Non-pigmented ciliary epithelial cell (primary cell): ENCODE measurements around the gene KCNH4.

ENCODE experiments used
- DNase-seq: peaks from one replicate; pipeline ENCODE4 v3.0.0-alpha.2; 2010; ENCODE audit warnings: low read depth

The KCNH4 gene

DNA sequence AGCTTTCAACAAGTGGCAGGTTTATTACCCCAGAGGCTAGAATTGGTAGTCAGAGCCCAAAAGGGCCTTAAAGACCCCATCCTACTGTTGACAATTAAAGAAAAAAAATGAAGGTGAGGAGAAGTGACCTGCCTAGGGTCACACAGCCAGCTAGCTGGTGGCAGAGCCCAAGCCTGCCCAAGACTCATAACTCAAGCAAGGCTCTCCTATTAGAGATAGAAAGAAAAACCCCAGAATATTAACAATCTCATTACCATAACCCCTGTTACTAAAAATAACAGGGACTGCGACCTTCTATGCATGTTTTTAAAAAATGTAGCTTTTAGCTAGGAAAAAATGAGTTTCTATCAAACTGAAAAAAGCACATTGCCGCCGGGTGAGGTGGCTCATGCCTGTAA is 44.3 kb downstream of the KCNH4 start:
- DNase-seq = no peak

DNA sequence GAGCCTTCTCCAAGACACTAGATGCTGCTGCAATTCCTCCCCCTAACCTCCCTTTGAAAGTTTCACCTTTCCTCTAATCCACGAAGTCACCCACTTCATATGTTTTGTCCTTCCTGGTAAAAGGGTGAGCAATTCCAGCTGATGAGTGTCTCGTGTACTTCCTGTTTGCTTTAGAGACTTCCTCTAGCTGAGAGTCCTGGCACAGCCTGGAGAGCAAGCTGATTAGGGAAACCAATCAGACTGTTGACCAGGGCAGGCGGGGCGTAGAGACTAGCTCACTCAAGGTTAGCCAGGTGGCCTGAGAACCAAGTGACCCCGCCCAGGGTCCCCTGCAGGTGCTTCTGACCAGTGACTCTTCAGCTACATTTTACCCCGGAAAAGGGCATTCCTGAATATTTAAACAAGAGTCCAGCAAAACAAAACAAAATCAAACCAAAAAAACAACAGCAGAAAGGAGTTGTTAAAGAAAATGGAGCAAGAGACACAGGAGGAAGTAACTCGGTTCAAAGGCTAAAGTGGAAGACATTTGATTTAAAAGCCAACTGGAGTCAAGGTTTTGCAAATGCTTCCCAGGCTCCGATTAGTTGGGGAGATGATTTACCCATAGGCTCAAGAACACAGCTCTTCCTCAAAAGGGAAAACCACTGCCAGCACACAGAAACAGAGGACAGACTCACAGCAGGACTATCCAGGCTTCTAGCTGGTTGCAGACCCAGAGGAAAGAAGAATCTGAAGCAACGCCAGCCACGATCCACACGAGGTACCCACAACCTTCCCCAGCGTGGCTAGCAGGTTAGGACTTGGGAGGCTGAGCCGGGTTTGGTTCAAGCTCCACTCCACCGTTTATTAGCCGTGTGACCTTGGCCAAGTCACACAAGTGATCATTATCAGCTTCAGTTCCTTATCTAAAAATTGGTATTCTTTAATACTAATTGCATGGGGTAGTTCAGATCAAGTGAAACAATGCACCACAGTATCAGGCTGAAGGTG is 45.0 kb downstream of the KCNH4 start:
- DNase-seq = no peak

DNA sequence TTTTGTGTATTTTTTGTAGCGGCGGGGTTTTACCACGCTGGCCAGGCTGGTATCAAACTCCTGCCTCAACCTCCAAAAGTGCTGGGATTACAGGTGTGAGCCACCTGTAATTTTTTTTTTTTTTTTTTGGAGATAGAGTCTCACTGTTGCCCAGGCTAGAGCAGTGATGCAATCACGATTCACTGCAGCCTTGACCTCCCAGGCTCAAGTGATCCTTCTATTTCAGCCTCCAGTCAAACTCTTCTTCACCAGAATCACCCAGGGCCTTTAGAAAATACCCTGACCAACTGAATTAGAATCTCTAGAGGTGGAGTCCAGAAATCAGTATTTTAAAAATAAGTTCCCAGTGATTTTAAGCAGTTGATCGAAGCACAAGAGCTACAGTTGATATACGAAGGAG is 45.8 kb downstream of the KCNH4 start:
- DNase-seq = no peak

DNA sequence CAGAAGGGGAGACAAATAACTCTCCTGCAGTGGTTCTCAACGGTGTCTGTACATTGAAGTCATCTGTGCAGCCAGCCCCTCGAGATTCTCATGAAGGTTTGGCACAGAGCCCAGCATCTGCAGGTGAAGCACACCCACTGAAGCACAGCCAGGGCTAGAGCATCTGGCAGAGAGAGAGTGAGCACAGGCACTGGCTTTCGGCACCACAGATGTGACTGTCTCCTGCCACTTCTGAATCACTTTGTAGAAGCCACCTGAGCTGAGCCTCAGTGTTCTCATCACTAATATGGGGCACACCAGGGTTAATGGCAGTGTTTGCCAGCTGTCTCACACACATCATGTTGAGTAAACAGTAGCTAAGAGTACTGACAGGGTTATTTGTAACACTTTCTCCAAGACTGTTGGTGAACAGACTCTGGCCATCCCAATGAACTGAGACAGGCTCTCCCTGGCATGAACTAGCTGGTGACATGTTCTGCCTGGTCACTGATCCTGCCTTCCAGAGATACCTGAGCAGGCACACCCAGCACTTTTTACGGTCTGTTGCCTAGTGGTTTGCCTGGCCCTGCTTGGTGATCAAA is 47.4 kb downstream of the KCNH4 start:
- DNase-seq = no peak

DNA sequence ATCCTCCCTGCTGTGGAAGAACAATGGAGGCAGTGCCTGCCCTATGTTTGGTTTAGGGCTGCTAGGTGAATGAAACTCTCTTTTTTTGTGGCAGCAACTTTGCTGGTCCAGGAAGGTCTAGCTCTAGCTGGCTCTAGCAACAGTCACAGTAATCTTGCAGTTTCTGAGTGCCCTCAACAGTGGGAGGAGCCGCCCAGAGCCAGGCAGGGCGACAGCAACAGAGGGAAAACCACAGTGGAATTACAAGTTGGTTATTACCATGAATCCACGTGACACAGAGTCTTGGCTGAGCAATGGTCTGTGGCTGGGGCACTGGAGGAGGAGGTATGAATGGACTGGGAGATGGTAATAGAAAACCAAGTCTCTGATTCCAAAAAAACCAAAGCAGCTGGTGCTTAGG is 48.0 kb downstream of the KCNH4 start:
- DNase-seq = no peak

DNA sequence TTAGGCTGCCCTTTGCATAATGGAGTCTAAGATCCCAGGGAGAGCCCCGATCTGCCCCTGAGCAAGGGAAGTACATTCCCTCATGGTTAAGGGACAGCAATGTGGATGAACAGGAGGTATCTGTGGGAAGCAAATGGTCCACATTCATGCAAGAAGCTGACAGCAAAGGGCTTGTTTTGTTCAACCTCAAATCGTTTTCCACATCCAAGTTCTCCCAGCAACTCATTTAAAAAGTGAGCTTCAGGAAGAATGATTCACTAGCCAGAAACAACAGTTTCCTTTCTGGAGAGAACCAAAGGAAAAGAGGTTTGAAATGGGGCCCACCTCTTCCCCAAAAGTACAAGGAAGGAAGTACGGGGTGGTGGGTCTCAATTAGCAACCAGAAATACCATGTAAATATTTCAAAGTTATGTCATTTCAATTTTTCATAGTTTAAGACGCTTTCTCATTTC is 48.9 kb downstream of the KCNH4 start:
- no peak for DNase-seq

DNA sequence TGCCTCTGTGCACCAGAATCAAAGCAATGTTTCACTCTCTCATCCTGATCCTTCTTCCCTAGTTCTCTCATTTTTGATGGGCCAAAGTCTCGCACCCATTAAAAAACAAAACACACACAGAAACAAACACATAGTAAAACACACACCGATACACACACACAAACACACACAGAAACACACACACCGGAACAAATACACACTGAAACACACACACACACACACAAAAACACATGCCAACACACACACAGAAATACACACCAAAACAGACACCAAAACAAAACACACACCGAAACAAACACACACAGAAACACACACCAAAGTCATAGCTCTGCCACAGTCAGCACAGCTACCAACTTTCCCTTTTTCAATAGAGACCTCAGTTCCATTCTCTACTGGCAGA is 49.7 kb downstream of the KCNH4 start:
- no peak for DNase-seq

DNA sequence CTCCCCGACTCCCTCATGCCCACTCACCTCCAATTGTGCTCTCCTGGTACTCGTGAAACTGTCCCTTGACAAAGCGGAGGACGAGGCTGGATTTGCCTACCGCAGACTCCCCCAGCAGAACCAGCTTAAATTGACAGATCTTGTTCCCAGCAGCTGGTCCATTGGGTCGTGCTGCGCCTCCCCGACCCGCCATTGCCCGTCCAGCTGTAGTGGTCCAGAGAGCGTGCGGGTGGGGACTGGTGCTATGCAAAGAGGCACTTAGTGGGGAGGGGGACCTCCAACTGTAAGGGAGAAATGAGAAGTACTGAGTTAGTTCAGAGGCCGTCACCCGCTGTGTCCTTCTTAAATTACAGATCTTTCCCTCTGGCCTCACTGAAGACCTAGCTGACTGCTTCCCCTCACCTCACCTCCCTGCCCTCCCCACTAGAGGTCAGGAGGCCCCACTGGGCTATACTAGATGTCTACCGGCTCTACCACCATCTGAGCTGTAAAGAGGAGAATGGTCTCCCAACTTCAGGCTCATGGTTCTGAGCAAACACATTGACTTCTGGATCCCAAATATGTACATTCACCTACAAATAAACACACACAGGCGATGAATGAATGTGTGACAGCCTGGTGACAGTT is 50.5 kb downstream of the KCNH4 start:
- no peak for DNase-seq

DNA sequence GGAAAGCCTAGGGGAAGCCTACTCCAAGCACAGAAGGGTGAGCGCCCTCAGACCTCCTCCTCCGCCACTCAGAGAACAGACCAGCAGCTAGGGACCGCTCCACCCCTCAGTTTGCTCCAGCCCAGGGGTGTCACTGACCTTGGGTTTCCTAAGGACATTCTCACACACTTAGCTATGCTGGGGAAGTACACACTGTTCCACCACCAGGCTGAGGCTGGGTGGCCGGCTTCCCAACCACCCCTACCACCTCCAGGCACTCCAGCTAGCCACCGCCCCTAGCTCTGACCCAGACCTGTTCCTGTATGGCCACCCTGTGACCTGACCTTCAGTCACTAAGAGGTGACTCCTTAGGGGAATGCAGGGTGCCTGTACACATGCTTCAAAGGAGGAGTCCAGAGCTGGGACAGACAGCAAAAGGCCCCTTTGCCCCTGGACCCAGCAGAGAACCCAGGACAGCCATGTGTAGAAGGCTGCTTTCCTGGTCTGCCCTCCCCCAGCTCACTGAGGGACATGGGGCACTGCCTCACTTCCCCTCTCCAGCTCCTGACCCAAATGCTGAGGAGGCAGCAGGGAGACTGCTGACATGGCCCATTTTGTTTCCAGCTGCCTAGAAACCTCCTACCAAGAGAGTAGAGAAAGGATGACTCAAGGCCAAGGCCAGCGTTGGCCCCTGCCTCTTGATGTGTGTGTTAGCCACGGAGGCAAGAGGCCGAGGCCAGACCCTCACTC is 51.7 kb downstream of the KCNH4 start:
- no peak for DNase-seq

DNA sequence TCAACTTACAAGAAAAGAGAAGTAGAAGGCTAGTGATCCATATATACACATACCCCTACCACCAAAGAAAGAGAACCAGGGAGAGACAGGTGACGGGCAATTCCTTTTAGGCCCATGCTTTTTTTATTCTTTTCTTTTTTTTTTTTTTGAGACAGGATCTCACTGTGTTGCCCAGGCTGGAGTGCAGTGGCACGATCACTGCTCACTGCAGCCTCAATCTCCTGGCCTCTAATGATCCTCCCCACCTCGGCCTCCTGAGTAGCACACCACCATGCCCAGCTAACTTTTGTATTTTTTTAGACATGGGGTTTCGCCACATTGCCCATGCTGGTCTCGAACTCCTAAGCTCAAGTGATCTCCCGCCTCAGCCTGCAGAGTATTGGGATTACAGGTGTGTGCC is 53.5 kb downstream of the KCNH4 start:
- DNase-seq = no peak

DNA sequence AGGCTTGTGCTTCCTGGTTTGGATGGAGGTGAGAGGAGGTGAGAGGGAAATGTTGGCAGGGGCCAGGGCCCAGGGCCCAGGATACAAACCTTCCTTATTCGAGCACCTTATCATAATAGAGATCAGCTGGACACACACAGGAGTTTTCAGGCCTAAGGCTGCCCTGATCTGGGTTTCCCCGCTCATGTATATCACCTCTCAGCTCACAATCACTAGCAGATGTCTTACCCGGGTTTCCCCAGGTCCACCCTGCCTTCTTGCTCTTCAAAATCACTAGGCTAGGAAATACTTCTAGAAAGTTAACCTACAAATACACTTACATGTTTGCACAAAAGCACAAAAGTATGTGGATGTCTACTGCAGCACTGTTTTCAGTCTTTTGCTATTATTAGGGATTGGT is 54.1 kb downstream of the KCNH4 start:
- no peak for DNase-seq

DNA sequence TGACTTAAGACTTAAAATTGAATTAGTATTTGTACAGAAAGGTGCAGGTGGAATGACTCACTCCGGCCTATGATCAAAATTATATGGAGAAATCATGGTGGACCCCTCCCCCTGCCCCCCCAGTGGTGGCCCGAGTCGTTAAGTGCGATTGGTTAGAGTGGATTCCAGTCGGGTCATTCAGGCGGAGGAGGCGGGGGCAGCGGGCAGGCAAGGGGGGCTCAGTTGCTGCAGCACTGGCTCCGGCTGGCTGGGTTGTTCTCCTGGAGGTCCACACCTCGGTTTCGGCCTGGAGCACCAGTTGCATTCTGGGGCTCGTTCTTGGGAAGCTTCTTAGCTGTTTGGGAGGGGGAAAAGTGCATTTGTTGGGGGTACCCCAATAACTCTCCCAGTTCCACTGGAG is 55.4 kb downstream of the KCNH4 start:
- DNase-seq = no peak

DNA sequence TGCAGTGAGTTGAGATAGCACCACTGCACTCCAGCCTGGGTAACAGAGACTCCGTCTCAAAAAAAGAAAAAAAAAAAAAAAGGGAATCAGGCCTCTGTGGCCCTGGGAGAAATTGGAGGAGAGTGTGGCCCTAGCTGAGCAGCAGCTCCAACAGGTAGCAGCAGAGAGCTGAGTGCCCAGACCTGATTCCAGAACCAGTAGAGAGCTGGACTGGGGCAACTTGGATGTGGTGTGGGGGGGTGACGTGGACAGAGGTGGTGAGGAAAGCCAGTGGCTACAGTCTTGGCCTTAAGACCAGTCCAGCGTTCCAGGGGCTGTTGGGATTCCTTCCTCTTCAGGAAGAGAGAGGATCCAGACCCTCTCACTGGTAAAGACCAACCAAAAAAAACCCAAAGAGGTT is 56.7 kb downstream of the KCNH4 start:
- no peak for DNase-seq

DNA sequence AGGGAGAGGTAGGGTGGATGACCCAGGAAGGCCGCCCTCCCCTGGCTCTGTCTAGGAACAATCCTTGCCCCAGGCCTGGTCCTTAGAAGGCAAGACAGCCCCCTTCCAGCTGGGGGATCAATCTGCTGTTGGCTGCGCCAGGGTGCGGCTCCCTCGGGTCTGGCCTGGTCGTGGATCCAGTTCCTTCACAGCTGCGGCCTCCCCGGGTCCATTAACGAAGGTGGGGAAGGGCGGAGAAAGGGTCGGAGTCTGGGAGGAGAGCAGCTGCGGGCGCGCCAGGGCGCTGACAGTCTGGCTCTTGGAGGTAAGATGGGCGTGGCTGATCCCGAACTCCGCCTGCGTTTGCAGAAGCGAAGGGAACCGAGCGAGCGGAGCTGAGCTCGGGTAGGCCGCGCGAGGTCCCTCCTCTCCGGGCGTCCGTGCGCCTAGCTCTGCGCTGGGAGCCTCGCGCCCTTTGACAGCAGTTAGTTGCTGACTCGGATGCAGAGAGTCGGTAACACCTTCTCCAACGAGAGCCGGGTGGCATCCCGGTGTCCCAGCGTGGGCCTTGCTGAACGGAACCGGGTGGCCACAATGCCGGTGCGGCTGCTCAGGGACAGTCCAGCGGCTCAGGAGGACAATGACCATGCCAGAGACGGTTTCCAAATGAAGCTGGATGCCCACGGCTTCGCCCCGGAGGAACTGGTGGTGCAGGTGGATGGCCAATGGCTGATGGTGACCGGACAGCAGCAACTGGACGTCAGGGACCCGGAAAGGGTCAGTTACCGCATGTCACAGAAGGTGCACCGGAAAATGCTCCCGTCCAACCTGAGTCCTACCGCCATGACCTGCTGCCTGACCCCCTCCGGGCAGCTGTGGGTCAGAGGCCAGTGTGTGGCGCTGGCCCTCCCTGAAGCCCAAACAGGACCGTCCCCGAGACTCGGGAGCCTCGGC is 58.3 kb downstream of the KCNH4 start, which contains the start of gene HSPB9:
Gene HSPB9 (plus strand): TSS at position 434 of the 933 bp plus-strand sequence. CDS start 47 bp downstream, at position 481.
- DNase-seq = no peak

DNA sequence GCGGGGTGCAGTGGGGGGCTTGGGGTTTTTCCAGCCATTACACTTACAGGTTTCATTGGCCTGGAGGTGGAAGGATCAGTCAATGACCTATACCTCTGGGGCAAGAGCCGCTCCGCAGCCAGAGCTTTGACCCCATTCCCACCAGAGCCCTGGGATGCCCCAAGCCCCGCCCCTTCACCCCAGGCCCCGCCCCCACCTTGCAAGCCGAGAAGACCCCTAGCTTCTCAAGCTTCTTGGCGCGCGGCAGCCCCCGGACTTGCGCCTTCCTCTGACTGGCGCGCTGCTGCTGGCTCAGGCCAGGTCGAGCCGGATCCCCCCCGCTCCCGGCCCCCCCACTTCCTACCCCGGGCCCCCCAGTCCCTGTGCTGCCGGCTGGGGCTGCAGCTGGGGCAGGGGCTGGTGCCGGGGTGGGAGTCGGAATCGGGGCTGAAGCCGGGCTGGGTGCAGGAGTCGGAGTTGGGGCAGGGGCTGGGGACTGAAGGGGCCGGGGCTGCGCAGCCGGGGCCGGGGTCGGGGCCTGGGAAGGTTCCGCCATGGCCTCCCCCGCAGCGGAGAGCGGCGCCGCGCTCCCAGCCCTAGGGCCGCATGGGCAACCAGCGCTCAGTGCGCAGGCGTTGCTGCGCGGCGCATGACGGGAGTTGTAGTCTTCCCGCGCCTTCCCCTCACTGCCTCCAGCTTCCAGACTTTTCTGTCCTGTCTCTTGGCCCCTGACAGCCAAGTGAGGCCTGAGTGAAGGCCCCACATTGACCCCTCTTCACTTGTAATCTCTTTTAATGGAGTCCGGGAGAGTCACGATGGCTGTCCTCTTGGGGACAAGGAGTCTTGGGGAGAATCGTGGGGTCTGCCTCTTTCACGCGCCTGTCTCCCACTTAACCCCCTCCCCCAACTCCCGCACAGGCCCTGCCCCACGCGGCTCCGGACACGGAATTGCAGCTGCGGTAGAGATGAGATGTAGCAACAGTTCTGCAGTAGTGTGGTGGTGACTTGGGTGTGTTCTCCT is 59.9 kb downstream of the KCNH4 start, which contains the start of gene KAT2A:
Gene KAT2A (minus strand): TSS at position 598 of the 1,000 bp plus-strand sequence. CDS start 63 bp downstream, at position 535.
- no peak for DNase-seq

DNA sequence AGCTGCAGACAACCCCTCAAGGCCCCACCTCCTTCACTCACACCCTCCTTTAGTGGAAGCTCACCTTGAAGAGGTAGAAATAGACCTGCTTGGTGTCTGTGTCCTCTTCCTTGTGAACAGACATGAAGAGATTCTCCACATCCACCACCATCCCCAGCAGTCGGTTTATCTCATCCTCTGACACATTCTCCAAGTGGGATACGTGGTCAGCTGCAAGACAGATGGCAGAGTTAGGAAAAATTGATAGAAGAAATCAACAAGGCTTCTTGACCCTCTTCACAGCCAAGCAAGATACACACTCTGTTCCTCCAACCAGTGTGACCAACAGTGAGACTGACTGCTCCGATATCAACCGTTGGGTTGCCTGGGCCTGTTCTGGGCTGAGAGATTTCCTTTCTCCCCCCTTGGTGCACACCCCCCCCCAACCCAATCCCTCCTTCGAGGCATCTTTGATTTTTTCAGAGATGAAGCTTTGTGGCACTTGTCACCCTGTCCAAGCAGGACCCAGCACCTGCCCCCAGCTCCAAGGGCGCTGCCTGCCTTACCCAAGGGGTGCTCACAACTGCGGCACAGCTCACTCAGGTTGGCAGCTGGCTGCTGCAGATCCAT is 60.7 kb downstream of the KCNH4 start:
- no peak for DNase-seq

DNA sequence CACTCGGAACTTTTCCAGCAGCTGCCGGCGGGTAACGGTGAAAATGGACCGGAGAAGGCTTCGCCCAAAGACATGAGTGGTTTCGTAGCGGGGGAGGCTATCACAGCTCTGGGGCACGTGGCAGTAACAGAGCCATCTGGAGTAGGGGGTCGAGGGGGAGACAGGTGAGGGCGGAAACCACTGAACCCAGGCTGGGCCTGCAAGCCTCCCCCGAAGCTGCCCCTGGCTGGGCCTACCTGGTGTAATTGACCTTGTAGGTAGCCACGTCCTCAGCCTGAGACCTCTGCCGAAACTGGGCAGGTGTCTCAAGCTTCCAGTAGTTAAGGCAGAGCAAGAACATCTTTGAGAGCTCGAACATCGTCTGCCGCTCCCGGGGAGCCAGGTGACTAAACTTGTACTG is 61.6 kb downstream of the KCNH4 start:
- DNase-seq = no peak

DNA sequence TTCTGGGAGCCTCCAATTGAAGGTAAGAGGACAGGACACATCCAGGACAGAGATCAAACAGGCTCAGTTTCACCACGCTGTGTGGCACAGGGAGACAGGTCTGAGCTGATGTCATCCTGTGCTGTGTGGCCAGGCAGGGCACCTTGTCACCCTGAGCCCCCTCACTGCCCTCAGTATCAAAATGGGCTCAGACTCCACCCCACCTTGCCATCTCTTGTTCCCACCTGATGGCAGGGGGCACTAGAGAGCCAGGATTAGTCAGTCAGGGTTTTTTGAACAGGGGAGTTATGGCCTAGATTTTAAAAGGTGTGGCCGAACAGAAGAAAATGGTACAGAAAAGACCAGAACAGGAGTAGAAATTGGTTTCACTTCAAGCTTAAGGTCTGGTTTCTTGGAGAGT is 62.4 kb downstream of the KCNH4 start:
- no peak for DNase-seq

DNA sequence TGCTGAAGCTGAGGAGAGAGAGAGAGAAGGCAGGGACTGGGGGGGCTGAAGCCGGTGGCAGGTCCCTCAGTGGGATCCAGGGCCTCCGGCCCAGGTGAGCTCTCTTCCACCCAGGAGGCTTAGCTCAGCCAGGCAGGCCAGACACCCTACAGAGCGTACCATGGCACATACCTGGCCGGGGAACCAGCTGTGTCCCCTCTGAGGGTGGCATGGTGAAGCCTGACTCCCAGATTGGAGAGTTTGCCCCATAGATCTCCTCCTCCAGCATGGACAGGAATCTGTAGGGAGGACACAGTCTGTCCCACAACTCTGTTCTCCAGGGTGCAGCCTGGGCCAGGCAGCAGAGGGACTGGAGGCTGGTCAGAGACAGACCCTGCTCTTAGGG is 62.8 kb downstream of the KCNH4 start:
- DNase-seq = no peak
